Fibroblast of gingiva (primary cell): ENCODE data around the gene GCLC.
"Not testable (repeated sequence)": the region's sequence is repeated elsewhere in the genome, so short reads cannot be mapped to it uniquely, and the experiment has no call there.

ENCODE experiments used
- DNase-seq: peaks from one replicate; pipeline ENCODE4 v3.0.0-alpha.2; 2011; ENCODE audit warnings: low read depth

GCLC gene

GRCh38 chr6:53544470-53545308 lies at the start of gene GCLC:
Gene GCLC, minus strand, starts transcription at chr6:53545101. Its CDS starts 456 bp downstream, at chr6:53544645.
- peak; percentile 94 for DNase-seq

GRCh38 chr6:53594596-53594995 lies 49.7 kb upstream of the GCLC start:
- DNase-seq: no peak

GRCh38 chr6:53593001-53593488 lies 48.1 kb upstream of the GCLC start:
- DNase-seq: peak; percentile 20

- DNase-seq: no peak
Observed at GRCh38 chr6:53591873-53592272, 47.0 kb upstream of the GCLC start.

GRCh38 chr6:53588816-53589509 lies 44.1 kb upstream of the GCLC start:
- DNase-seq: no peak

GRCh38 chr6:53587291-53587690 lies 42.4 kb upstream of the GCLC start:
- no peak for DNase-seq

GRCh38 chr6:53585208-53585900 lies 40.5 kb upstream of the GCLC start:
- DNase-seq: no peak

GRCh38 chr6:53584726-53585125 lies 39.8 kb upstream of the GCLC start:
- DNase-seq: no peak

- DNase-seq: no peak
Observed at GRCh38 chr6:53583451-53583850, 38.5 kb upstream of the GCLC start.

GRCh38 chr6:53582963-53583362 lies 38.1 kb upstream of the GCLC start:
- DNase-seq: no peak

- no peak for DNase-seq
Observed at GRCh38 chr6:53581856-53582255, 37.0 kb upstream of the GCLC start.

- no peak for DNase-seq
Observed at GRCh38 chr6:53581173-53581773, 36.4 kb upstream of the GCLC start.

GRCh38 chr6:53579338-53579737 lies 34.4 kb upstream of the GCLC start:
- no peak for DNase-seq

- DNase-seq: no peak
Observed at GRCh38 chr6:53578371-53578770, 33.5 kb upstream of the GCLC start.

GRCh38 chr6:53573299-53573698 lies 28.4 kb upstream of the GCLC start:
- no peak for DNase-seq

- not testable (repeated sequence) for DNase-seq
Observed at GRCh38 chr6:53572379-53572778, 27.5 kb upstream of the GCLC start.

- DNase-seq: no peak
Observed at GRCh38 chr6:53568776-53569616, 24.1 kb upstream of the GCLC start.

GRCh38 chr6:53567701-53568100 lies 22.8 kb upstream of the GCLC start:
- DNase-seq: no peak

- no peak for DNase-seq
Observed at GRCh38 chr6:53566755-53567154, 21.9 kb upstream of the GCLC start.

GRCh38 chr6:53565886-53566285 lies 21.0 kb upstream of the GCLC start:
- peak; percentile 17 for DNase-seq

- no peak for DNase-seq
Observed at GRCh38 chr6:53564401-53565065, 19.6 kb upstream of the GCLC start.
